Hepatocyte (in vitro differentiated cells): ENCODE data around the gene SYNDIG1.

Experiments
- EZH2 ChIP-seq: fragments of 200-600 bp; sonication (generic); IDR thresholded peaks from 2 replicates; pipeline ENCODE4 v1.6.1; 2016; ENCODE audit warnings: antibody characterized with exemption, mild to moderate bottlenecking, borderline replicate concordance
- EZH2phosphoT487 ChIP-seq: fragments of 200-600 bp; sonication (generic); IDR thresholded peaks from one replicate; pipeline ENCODE4 v1.6.1; 2018; ENCODE audit warnings: antibody characterized with exemption, mild to moderate bottlenecking, low read depth, moderate library complexity; ENCODE audit not compliant: unreplicated experiment, severe bottlenecking
- TF ChIP-seq, protein P1 (sequence below): fragments of 200-600 bp; sonication (generic); IDR thresholded peaks from 2 replicates; pipeline ENCODE4 v1.5.1; 2016; ENCODE audit warnings: antibody characterized with exemption, mild to moderate bottlenecking; ENCODE audit not compliant: poor library complexity

DNA sequence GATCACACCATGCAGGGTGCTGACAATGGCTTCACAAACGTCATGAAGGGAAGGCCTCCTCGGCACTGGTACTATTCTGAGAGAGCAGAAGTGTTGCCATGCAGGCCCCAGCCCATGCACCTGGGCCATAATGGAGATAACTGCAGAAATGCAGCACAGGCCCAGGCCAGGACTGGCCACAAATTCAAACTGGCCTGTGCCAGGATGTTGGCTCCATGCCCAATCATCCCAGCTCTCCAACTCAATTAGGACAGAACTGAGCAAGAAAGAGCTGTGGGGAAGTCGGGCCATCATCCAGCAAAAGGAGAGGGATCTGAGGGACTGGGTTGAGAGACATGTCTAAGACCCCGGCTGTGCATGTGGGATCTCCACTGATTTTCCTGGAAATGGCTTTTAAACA is 48.9 kb upstream of the SYNDIG1 start:
- TF ChIP-seq, protein P1, sequence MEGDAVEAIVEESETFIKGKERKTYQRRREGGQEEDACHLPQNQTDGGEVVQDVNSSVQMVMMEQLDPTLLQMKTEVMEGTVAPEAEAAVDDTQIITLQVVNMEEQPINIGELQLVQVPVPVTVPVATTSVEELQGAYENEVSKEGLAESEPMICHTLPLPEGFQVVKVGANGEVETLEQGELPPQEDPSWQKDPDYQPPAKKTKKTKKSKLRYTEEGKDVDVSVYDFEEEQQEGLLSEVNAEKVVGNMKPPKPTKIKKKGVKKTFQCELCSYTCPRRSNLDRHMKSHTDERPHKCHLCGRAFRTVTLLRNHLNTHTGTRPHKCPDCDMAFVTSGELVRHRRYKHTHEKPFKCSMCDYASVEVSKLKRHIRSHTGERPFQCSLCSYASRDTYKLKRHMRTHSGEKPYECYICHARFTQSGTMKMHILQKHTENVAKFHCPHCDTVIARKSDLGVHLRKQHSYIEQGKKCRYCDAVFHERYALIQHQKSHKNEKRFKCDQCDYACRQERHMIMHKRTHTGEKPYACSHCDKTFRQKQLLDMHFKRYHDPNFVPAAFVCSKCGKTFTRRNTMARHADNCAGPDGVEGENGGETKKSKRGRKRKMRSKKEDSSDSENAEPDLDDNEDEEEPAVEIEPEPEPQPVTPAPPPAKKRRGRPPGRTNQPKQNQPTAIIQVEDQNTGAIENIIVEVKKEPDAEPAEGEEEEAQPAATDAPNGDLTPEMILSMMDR, result no peak
- TF ChIP-seq EZH2, result no peak
- no peak for TF ChIP-seq EZH2phosphoT487
